ENCODE measurements around the gene GNG3.
A peak's percentile ranks its signal among the peaks of the same experiment; 100 is the strongest.
"Not testable (repeated sequence)": the region's sequence is repeated elsewhere in the genome, so short reads cannot be mapped to it uniquely, and the experiment has no call there.

GNG3 gene

GRCh38 chr11:62707277-62707861, at the start of gene GNG3, which contains the start of gene BSCL2:
TSS of gene GNG3 (plus strand) at chr11:62707676. CDS start at chr11:62708296, 620 bp downstream.
TSS of gene BSCL2 (minus strand) at chr11:62707424. CDS start at chr11:62707195, 229 bp downstream.
- DNase-seq: no peak

DNA sequence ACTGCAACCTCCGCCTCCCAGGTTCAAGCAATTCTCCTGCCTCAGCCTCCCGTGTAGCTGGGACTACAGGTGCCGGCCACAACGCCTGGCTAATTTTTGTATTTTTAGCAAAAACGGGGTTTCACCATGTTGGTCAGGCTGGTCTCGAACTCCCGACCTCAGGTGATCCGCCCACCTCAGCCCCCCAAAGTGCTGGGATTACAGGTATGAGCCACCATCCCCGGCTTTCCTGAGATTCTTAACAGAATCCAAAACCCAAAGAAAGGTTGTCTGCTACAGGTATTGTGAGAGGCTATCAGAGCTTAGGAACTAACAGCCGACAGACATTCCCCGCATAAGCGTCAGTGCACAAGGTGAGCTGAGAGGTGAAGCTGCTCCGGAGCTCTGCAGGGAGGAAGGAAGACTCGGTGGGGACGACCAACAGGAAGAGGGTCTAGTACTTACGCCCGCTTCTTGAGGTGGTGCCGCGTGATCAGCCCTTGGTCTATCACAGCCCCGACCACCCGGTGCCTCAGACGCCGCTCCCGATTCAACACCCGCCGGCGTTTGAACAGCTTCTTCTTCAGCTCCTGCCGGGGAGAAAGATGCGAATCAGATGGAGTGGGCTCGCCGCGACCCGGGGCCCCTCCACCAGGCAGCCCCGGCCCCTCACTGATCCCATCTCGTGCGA, 42.9 kb upstream of the GNG3 start:
- DNase-seq: no peak

DNA sequence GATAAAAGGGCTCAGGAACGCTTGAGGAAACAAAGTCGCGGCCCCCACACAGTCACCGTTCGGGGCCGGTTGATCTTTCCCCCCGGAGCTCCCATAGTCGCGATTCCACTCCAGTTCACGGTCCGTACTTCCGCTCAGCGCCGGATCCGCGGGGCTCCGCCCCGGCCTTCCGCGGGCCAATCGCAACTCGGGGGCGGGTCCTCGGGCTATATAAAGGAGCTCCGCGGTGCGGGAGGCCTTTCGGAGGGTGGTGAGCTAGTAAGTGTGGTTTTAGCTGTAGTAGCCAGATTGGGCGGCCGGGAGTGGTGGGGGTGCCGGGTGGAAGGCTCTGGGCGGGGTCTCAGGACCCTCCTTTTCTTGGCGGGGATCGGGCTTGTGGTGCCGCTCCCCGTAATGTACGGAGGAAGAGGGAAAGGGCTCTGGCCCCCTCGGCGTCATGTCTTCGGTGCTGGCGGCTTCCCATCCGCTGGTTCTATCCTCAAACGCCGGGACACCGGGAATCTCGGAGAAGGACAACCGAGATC, 42.3 kb upstream of the GNG3 start, which contains the start of the genes C11orf98 and CSKMT:
Gene C11orf98, minus strand, starts transcription at position 136 of the 524 bp plus-strand sequence. Its CDS starts 41 bp downstream, at position 95.
Gene CSKMT, plus strand, starts transcription at position 238 of the 524 bp plus-strand sequence. CDS start 568 bp downstream, outside the sequence.
- peak; percentile 86 to 98 for DNase-seq

DNA sequence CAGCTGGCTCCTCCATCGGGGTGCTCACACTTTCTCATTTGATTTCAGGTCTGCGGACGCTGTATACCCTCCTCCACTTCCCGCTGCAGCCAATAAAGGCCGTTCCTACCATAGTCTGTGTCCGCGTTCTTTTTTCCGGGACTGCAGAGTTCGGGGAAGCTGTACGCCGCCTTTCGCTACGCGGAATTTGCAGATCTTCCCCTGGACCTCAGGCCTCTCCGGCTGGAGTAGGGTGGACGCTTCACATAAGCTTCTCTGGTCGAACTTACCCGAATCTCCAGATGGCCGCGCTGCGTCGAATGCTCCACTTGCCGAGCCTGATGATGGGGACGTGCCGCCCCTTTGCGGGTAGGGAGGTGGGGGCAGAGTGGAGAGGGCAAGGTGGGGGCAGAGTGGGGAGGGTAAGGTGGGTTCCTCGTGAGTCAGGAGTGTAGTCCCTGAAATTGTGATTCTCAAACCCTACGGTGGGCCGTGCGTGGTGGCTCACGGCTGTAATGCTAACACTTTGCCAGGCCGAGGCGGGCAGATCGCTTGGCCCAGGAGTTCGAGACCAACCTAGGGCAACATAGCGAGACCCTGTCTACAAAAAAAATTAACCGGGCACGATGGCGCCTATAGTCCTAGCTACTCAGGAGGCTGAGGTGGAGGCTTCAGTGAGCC, 41.7 kb upstream of the GNG3 start:
- DNase-seq: peak; percentile 35 to 49

- no peak for DNase-seq
Measured at GRCh38 chr11:62666259-62666926, 41.1 kb upstream of the GNG3 start.

DNA sequence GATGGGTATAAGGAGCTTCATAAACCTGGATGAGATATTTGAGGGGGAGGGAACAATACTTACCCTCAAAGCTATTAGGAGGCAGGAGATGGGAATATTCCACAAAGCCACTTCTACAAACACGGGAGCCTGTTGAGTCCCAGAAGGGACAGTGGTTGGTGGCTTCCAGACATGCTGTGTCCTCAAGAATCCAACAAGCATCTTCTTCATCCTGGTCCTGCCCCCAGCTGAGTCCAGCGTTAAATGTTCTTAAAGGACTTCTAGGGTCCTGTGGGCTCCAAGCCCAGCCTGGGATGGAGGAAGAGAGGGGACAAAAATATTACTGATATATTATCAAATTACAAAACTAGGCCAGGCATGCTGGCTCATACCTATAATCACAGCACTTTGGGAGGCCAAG, 40.0 kb upstream of the GNG3 start:
- DNase-seq: no peak

DNA sequence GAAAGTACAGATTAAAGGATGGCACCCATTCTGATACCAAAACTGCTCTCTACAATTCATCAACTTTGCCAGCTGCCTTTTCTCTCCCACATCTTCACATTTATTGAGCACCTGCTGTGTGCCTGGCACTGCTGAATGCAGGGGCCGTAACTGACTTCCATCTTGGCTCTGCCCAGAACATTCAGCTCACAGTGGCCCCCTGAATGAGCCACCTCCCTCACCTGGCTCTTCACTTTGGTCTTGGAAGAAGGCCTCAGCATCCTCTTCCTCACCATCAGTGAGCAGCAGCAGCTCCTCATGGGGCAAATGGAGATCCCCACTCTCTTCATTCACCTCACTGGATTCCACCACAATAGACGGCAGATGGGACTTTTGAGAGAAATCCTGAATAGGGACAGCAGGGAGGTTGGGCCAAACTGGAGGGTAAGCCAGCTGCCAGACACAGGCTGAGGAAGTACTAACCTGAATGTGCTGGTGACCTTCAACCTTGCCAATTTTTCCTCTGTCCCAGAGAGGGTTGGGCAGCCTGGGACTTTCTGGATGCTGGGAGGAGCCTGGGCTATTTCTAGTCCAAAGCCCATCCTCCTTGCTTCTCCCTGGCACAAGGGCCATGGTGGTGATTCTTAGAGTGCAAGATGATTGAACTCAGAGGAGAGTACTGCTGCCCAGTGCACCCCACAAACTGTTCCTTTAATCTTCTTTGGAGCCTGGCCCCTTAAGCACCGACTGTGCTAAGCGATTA, 37.9 kb upstream of the GNG3 start:
- DNase-seq: no peak

- DNase-seq: no peak
Measured at GRCh38 chr11:62671236-62671607, 36.3 kb upstream of the GNG3 start.

- DNase-seq: peak; percentile 83 to 89
Measured at GRCh38 chr11:62671608-62672389, 35.7 kb upstream of the GNG3 start, which contains the start of the genes LBHD1 and UQCC3. TSS of gene LBHD1 (minus strand) at chr11:62672267. CDS start at chr11:62670031, 2,236 bp downstream. TSS of gene UQCC3 (plus strand) at chr11:62671673. CDS start at chr11:62671746, 73 bp downstream.

DNA sequence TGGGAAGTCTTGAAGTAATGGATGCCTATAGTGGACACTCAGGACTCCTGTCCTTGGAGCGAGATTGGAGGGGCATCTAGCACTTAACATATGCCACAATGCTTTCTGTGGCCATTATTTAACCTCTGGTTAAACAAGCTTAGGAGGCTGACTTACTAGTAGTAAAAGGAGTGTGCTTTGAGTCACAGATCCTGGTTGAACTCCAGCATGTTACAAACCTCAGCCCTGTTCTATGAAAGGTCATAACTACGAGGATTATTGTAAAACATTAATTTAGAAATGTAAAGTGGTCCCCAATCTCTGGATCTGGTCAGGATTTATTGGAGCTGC, 34.3 kb upstream of the GNG3 start:
- DNase-seq: no peak

DNA sequence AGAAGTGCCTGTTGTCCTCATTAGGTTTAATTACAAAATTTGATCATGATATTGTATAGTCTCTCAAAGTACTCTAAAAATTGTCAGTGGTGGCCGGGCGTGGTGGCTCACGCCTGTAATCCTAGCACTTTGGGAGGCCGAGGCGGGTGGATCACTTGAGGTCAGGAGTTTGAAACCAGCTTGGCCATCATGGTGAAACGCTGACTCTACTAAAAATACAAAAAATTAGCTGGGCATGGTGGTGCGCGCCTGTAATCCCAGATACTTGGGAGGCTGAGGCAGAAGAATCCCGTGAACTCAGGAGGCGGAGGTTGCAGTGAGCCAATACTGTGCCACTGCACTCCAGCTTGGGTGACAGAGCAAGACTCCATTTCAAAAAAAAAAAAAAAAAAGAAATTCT, 32.1 kb upstream of the GNG3 start:
- DNase-seq: not testable (repeated sequence)

DNA sequence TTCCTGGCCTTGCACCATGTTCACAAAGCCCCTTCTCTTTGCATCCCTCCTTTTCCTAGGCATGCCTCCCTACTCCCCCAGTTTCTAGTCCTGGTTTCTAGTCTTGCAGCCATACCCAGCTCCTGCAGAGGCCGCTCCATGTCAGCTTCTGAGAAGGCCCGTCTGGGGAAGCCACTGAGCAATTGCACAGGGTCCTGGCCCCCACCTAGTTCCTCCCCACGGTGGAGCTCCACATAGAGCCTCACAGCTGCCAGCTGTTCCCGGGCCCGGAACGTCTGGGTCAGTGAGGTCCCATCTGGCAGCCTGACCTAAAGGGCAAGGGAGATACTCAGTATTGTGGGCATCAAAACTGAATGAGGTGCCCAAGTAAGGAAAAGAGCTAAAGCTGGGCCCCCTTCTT, 30.8 kb upstream of the GNG3 start:
- DNase-seq: no peak

DNA sequence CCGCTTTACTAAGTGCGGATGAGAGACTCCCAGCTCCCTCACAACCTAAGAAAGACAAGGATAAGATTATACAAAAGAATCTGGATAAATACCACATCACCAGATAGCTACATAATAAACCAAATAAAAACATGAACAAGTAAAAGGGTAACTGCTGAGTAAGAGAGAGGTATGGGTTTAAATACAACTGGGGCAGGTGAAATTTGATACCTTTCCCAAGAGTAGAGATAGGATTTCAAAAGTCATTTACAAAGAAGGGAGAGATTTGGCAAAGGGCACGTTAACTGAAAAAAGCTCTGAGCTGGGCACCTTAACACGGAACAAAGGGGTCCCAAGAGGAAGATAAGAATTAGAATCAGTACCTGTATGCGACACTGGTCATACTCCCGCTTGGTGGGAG, 30.3 kb upstream of the GNG3 start:
- no peak for DNase-seq

DNA sequence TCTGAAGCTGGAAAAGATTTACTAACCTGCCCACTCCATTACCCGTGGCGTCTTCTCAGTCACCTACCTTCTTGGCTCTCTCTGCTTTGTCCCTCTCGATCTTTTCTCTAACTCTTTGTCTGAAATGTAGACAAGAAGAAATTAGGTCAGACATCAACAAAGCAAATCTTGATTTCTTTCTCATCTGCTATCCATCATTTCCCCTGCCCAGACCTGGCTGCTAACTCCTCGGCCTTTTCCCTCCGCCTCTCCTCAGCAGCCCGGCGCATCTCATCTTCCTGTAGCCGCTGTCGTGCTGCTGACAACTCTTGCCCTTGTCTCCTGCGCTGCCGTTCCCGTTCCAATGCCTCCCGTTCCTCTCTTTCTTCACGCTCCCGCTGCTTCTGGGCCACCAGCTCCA, 29.8 kb upstream of the GNG3 start:
- no peak for DNase-seq

DNA sequence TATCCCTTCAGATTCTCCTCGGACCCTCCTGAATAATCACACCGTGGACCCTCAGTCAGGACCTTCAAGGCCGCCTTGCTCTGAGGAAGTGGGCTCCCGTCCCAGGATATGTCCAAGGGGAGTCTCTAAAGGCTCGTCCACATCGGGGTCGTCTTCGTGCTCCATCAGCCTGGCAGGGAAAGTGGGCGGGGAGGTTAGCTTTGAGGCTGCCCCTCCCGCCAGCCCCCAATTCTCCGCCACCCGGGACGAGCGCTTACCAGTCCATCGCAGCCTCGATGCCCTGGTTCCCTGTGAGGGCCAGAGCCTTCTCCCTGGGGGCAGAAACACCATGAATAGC, 29.1 kb upstream of the GNG3 start:
- DNase-seq: no peak

DNA sequence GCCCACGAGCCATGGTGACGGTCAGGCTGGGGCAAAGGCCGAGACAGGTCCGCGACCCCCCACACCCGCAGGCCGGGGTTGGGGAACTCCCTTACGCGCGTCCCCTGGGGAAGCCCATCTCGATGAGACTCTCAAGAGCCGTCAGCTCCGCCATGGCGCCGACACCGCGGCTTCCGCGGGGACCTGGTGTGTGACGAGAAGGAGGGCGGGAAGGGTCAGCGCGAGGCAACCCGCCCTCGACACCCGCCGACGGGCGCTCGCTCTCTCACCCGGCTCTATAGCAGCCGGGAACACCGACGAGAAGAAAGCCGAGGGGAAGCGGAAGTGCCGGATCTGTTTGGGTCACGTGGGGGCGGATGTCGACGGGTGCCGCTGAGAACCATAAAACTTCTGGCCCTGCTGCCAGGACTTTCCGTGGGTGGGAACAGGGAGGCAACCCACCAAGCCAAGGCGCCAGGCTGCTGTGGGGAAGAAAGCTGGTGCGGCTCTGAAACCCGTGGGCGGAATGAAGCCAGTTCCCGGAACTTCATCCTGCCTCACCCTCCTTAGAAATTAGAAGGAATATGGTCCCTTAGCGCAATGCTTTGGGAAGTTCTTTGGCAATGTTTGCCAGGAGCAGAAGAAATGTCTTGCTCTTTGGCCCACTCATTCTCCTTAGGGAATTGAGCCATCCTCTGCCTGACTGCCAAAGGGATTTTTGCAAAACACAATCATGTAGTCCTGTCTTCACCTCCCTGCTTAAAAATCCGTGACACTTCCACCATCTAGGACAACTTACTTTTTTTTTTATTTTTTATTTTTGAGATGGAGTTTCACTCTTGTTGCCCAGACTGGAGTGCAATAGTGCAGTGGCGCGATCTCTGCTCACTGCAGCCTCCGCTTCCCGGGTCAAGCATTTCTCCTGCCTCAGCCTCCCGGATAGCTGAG, 28.4 kb upstream of the GNG3 start, which contains the start of gene UBXN1:
Gene UBXN1, minus strand, starts transcription at position 304 of the 927 bp plus-strand sequence. Its CDS starts 150 bp downstream, at position 154.
- peak; percentile 97 to 98 for DNase-seq

- DNase-seq: peak; percentile 47 to 55
Measured at GRCh38 chr11:62680825-62681240, 26.6 kb upstream of the GNG3 start.

DNA sequence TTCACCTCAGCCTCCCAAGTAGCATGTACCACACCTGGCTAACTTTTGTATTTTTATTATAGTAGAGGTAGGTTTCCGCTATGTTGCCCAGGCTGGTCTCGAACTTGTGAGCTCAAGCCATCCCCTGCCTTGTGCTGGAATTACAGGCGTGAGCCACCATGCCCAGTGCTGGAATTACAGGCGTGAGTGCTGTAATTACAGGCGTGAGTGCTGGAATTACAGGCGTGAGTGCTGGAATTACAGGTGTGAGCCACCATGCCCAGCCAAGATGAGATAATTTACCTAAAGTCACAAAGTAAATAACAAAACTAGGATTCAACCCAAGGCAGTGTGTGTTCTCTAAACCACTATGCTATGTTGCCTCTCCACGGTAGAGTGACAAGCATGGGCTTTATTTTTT, 25.0 kb upstream of the GNG3 start:
- no peak for DNase-seq

- DNase-seq: no peak
Measured at GRCh38 chr11:62687508-62688396, 19.7 kb upstream of the GNG3 start.
